ENCODE measurements around the gene CES1.
"Not testable (repeated sequence)": the region's sequence is repeated elsewhere in the genome, so short reads cannot be mapped to it uniquely, and the experiment has no call there.

Gene CES1

DNA sequence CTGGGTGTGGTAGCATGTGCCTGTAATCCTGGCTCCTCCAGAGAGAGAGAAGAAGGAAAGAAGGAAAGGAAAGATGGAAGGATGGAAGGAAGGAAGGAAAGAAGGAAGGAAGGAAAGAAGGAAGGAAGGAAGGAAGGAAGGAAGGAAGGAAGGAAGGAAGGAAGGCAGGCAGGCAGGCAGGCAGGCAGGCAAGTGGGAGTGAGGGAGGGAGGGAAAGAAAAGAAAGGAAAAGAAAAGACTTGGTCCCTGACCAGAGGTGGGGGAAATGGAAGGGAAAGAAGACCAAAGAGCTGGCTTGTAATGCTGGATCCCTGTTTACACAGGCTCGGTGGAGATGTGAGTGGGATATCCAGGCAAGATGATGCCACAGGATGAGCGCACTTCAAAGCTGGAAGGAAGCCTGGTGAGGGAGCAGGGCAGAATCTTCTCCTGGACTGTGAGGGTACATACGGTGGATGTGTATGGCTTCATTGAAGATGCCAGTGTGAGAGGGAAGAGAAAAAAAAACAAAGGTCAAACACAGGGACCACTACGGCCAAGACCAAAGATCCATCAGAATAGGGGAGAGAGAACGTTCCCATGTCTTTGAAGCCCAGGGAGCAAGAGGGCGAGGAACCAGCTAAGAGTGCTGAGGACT, 2.1 kb downstream of the CES1 start:
- no peak for TF ChIP-seq CTCF (IDR thresholded peaks at IDR 0.05; ENCODE audit: extremely low read depth, missing control alignments)
- no peak for DNase-seq (ENCODE audit: low spot score)

GRCh38 chr16:55829232-55829631, 3.7 kb downstream of the CES1 start:
- DNase-seq (ENCODE audit: low spot score) = not testable (repeated sequence)

DNA sequence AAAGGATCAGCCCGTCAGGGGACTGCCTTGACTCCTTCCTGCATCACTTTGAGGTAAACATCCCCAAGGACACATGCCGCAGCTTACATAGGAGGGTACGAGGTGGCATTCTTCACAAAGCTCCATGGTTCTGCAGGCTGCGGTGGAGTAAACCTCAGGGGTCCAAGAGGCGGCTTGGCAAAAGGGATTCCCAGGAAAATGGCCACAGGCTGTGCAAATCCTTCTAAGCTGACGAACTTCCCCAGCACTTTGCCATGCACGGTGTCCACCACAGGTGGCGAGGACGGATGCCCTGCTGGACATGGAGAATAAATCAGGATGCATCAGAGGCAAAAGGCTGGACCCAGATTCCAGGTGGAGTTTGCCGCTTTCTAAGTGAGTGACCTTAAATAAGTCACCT, 4.2 kb downstream of the CES1 start:
- no peak for DNase-seq (ENCODE audit: low spot score)

DNA sequence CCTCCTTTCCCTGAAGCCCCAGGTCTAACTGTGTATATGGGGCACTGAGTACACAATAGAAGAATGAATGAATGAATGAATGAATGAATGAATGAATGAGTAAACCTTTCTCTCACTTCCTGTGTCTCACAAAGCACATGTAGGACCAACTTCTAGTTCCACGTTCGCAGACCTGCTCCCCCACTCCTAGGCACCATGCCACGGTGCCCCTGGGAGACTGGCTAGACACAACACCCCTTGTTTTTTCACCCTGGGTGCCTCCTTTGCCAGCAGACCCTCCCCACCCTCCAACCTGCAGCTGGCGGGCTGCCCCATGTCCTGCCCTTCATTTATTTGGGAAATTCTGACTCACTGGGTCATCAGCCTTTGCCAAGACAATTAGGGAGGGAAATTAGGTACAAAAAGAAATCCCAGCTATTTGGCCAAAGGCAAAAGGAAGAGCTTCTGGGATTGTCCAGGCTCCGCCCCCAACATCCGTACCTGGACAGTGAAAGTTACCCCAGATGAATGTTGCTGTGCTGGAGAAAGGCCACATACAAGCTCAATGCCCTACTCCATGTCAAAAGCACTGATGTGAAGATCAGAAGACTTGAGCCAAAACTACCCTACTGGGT, 7.7 kb downstream of the CES1 start:
- no peak for DNase-seq (ENCODE audit: low spot score)
- no peak for TF ChIP-seq CTCF (IDR thresholded peaks at IDR 0.05; ENCODE audit: extremely low read depth, missing control alignments)

More for the DNA sequence above, 4.2 kb downstream of the CES1 start:
- TF ChIP-seq CTCF (IDR thresholded peaks at IDR 0.05; ENCODE audit: extremely low read depth, missing control alignments) = no peak

DNA sequence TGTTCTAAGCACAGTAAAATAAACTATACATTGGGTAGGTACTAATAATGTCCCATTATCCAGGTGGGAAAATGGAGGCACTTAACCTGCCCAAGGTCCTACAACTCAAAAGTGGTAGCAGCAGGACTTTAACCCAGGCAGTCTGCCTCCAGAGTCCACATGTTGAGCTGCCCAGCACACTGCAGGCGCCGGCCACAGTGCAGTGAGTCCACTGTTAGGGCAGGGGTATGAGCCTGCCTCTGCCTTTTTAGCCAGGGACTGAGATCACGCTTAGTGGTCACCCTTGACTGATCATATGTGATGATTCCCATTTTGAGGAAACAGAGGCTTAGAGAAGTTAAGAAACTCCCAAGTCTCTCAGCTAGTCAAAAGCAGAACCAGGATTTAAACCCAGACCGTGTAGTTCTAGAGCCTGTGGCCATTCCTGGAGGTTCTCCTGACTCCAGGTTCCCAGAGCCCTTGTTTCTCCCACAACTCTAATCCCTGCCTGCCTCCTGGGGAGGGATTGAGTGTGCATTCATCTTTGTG, 8.4 kb downstream of the CES1 start:
- no peak for DNase-seq (ENCODE audit: low spot score)
- no peak for TF ChIP-seq CTCF (IDR thresholded peaks at IDR 0.05; ENCODE audit: extremely low read depth, missing control alignments)

DNA sequence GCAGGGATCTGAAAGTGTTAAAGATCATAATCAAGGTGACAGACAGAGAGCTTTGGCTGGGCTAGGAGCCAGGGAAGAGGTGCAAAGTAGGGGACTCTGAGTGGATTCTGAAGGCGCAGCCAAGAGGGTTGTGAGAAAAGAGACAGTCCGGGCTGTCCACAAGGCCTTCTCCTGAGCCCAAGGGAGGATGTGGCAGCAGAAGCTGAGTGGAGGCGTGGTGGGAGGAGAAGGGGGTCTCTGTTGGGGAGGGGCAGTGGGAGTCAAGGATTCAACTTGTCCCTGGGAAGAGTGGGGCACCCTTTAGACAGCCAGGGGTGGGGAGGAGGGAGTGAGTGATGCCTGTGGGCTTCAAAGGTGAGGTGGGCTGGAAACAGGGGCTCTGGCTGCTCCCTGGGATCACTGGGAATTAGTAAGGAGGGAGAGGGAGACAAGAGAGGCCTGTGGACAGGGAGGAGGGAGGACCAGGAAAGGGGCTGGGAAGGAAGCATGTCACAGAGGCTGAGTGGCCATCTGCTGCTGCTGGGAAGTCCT, 10.6 kb downstream of the CES1 start:
- DNase-seq (ENCODE audit: low spot score) = no peak

DNA sequence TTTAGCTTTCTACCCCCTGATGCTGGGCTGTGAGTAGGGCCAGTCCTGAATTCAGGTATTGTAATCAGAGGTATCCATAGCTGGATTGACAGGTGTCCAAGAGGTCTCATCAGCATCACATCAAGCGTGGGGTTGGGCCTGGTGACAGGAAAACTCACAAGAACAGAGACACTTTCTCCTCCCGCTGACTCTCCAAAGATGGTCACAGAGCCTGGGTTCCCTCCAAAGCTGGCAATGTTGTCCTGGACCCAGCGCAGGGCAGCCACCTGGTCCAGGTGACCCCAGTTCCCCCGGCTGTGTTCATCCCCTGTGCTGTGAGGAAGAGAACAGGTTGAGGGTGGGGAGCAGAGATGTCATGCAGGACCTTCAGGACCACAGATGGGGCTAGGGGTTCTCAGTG, 11.7 kb downstream of the CES1 start:
- TF ChIP-seq CTCF (IDR thresholded peaks at IDR 0.05; ENCODE audit: extremely low read depth, missing control alignments) = no peak
- DNase-seq (ENCODE audit: low spot score) = no peak

More for the DNA sequence above, 10.6 kb downstream of the CES1 start:
- no peak for TF ChIP-seq CTCF (IDR thresholded peaks at IDR 0.05; ENCODE audit: extremely low read depth, missing control alignments)

Measured in GM20000 (cell line).